Muscle of back (tissue), 11 donors: ENCODE data around the gene SCN8A. TPM values are rescaled to one million over a fixed set of nuclear protein-coding genes. Genes with fewer than 3 reads are reported as not detected.
A peak's percentile ranks its signal among the peaks of the same experiment; 100 is the strongest.

ENCODE experiments used
- DNase-seq, 3 donors: peaks; one replicate each; pipeline versions ENCODE4 v3.0.0 to v3.0.0-alpha.2; 2013
- polyA plus RNA-seq, 10 donors: library from polyadenylated mRNA; unstranded; fragments of 120-200 nt; gene quantifications; one replicate each; pipeline ENCODE4 v1.2.1, GENCODE V29; 2013; ENCODE audit not compliant: insufficient read length in 10 of 10

SCN8A gene
- polyA plus RNA-seq, 10 donors: 0.24 to 2.7 (median 0.38) TPM

GRCh38 chr12:51832354-51833107 lies 241.5 kb downstream of the SCN8A start:
- DNase-seq: no peak

- no peak for DNase-seq
Observed at GRCh38 chr12:51833448-51834227, 242.6 kb downstream of the SCN8A start.

- DNase-seq: no peak
Observed at GRCh38 chr12:51834411-51834810, 243.4 kb downstream of the SCN8A start.

- DNase-seq: no peak
Observed at GRCh38 chr12:51836041-51836826, 245.2 kb downstream of the SCN8A start.

GRCh38 chr12:51836827-51837173 lies 245.8 kb downstream of the SCN8A start:
- no peak for DNase-seq

GRCh38 chr12:51837286-51837685 lies 246.3 kb downstream of the SCN8A start:
- DNase-seq: no peak

- DNase-seq: no peak
Observed at GRCh38 chr12:51838036-51838435, 247.0 kb downstream of the SCN8A start.

GRCh38 chr12:51838762-51839161 lies 247.7 kb downstream of the SCN8A start:
- no peak for DNase-seq

- DNase-seq: no peak
Observed at GRCh38 chr12:51839310-51839947, 248.4 kb downstream of the SCN8A start.

GRCh38 chr12:51840966-51841365 lies 249.9 kb downstream of the SCN8A start:
- no peak for DNase-seq

GRCh38 chr12:51841727-51842126 lies 250.7 kb downstream of the SCN8A start:
- no peak for DNase-seq

GRCh38 chr12:51844854-51845253 lies 253.8 kb downstream of the SCN8A start:
- DNase-seq: no peak

GRCh38 chr12:51845482-51845881 lies 254.4 kb downstream of the SCN8A start:
- DNase-seq: no peak

- DNase-seq: no peak
Observed at GRCh38 chr12:51846271-51846691, 255.2 kb downstream of the SCN8A start.

- DNase-seq: peak in 1 of 3 donors; percentile 76
Observed at GRCh38 chr12:51846911-51847642, 256.0 kb downstream of the SCN8A start.

GRCh38 chr12:51847643-51848325 lies 256.8 kb downstream of the SCN8A start:
- DNase-seq: peak in 1 of 3 donors; percentile 65

GRCh38 chr12:51848326-51848727 lies 257.3 kb downstream of the SCN8A start, which contains the start of gene FIGNL2:
TSS of gene FIGNL2 (minus strand) at chr12:51848718. CDS start at chr12:51822413, 26,305 bp downstream.
- no peak for DNase-seq

GRCh38 chr12:51848841-51849735 lies 258.1 kb downstream of the SCN8A start:
- DNase-seq: no peak
